CD4-positive, alpha-beta T cell treated with Interleukin-17A for 4 hours (primary cell): ENCODE measurements around the gene KMT2C.
"Not testable (repeated sequence)": the region's sequence is repeated elsewhere in the genome, so short reads cannot be mapped to it uniquely, and the experiment has no call there.

Experiments
- DNase-seq: peaks from one replicate; pipeline ENCODE4 v3.0.0-alpha.2; 2020; ENCODE audit warnings: mixed read lengths

Gene KMT2C

DNA sequence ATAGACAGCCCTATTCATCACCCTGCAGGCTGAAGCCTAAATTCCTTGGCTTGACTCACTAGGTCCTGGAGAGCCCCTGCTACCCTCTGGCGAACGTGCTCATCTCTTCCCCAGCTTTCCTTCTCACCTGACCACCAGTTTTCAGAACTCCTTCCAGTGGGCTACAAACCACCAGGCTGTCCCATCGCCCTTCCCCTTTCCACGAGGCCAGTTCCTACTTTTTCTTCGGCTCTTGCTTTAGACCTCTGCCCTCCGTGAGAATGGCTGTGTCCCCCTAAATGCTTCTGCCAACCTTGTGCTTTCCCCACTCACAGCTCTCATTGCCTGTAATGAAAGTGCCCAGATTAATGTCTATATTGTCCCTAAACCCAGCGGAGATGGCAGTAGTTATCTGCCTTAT, 5.4 kb upstream of the KMT2C start:
- DNase-seq = not testable (repeated sequence)

DNA sequence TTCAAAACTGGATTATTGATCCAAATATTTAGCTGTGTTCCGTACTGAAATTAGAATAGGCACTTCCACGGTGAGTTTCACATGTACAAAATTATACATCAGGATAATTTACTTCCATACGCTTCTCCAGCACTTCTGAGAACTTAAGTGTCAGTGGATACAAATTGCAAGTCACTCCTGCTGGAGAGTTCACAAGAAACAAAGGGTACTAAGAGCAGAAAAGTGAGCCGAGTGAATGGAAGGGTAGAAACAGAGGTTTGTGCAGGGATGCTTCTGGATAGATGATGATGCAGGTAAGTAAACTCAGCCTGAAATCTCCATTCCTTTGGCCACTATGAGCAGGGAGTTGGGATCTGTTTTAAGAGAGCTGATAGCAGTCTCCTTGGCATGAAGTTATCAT, 2.2 kb upstream of the KMT2C start:
- DNase-seq = not testable (repeated sequence)

DNA sequence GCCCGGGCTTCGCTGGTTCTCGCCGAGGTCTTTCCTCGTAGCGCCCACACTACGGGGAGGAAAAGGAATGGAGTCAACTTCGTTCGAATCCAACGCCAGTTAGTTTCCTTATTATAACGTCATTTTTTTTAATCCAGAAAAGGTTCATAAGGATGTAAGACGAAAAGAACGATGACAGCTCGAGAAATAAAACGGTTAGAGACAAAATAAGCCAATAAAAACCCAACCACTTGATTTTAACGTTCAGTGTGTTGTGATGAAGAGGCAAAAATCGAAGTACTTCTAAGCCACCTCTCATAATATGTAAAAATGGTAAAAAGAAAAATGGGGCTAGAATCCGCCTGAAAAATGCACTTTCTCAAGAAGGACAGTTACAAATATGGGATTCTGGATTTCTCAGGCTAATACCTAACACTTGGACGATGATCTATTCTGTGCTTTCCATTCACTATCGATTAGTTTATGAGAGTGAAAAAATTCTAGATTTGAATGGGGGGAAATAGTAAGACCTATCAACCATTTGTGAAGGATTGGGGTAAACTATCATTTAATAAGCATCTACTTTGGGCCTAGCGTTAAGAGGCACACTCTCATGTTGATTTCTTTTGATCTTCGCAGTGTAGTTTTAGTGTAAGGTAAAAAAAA, 1.2 kb upstream of the KMT2C start:
- DNase-seq = not testable (repeated sequence)

DNA sequence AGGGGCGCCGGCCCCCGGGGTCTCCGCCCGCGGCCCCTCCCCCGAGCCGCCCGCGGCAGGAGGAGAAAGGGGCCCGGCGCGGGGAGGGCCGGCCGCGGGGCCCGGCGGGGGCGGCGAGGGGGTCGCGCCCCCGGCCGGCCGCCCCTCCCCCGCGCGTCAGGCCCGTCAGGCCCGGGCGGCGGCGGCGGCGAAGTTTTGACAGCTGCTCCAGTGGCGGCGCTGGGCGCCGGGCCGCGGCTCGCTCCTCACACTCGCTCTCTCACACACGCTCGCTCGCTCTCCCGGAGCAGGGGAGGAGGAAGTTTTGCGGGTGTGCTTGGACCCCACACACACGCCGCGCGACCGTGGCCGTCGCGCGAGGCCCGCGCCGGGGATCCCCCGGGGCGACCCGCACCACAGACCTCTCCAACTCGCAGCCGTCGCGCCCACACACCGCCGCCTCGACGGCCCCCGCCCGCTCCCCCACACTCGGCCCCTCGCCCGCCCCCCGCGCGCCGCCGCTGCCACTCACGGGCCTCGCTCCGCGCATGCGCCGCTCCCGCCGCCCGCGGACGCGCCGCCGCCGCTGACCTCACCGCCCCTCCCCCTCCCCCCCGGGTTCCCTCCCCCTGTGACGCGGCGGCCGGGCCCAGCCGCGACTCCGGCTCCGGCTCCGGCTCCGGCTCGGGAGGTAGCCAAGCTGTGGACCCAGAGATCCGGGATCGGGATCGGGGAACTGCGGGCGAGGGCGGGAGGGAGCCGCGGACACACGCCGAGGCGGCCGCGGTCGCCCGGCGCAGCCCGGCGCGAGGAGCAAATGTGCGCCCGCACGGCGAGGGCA, 518 bp upstream of the KMT2C start:
- peak; percentile 94 for DNase-seq

DNA sequence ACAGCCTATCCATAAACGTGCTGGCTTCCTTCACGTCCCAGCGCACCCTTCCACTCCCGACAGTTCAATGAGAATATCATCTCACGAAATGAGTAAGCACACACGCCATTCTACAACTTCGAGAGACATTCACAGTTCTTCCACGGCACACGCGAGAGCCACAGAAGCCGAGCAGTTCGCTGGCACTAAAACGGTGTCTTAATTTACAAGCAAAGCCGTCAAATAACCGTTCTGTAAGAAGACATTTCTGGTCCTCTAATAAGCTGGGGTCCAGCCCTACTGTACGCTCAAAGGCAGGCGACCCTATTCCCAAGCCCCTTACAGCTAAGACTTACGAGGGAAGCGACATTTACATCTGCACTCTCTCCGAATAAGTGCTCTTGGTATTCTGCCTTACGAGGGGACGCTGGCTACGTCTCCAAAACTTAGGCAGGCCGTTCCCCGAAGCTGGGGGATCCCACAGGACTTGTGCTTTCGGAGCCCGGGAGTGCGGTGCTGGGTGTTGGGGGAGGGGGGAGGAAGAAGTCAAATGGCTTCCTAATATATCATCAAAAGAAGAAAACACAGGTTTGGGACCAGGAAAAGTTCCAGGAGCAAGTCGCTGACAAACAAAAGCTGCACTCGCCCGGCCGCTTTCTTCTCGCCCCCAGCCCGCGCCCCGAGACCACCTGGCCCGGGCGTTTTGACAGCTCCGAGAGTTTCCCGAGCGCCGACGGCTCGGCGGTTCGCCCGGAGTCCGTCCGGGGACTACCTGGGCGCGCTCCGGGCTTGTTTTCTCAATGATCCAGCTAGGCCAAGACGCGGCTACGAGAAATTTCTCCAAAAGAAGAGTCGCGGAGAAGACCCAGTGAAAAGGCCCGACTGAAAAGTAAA, 1.1 kb downstream of the KMT2C start:
- peak; percentile 46 for DNase-seq

DNA sequence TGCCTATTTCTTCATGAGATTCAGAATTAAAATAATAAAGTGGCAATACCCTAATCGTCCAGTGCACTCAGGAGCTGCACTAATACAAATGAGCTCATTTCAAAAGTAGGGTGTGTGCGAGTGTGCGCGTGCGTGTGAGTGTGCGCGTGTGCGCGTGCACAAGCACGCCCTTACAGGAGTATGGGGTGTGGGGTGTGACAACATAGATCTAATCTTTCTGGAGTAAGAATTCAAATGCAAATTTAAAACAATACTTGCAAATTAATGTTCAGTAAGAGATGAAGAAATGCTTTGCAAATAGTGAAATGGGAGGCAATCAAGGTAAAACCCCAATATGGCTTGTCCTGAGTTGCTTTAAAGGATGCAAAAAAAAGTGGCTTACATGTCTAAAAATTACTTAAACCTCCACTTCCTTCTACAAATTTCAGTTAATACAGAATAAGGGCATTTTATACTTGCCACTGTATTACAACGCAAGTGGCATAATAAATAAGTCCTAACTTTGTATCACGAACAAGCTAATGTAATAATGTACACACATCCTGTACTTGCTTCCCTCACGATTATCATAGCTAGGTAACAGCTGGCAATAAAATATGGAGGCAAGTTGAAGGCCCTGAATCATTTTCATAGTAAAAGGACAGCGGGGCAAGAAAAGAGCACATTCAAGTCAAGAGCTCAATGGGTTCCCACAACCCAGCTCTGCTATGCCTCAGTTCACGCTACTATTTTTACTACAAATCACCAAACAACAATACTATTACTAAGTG, 1.9 kb downstream of the KMT2C start:
- DNase-seq = peak; percentile 71

DNA sequence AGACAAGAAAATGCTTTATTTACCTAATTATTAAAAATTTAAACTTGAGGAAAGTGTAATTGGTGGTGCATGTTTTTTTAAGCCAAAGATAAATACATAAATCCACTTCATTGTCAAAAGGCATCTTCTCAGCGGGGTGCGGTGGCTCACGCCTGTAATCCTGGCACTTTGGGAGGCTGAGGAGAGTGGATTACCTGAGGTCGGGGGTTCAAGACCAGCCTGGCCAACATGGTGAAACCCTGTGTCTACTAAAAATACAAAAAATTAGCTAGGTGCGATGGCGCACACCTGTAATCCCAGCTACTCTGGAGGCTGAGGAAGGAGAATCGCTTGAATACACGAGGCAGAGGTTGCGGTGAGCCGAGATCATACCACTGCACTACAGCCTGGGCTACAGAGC, 3.1 kb downstream of the KMT2C start:
- not testable (repeated sequence) for DNase-seq

DNA sequence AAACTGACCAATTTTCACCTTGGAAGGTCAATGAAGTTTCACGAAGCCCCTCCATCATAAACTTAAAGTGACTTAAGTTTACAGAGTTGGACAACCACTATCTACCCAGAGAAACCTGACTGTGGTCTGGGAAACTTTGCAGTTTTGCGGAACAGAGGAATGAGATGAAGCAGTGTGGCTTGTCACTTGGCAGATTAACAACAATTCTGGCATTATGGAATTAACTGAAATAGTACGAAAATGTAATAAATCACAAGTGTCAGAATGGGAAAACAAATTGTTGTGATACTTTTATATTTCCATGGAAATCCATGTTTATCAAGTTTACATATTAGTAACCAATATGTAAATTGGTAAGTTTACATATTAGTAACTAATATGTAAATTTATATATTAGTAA, 4.9 kb downstream of the KMT2C start:
- no peak for DNase-seq

DNA sequence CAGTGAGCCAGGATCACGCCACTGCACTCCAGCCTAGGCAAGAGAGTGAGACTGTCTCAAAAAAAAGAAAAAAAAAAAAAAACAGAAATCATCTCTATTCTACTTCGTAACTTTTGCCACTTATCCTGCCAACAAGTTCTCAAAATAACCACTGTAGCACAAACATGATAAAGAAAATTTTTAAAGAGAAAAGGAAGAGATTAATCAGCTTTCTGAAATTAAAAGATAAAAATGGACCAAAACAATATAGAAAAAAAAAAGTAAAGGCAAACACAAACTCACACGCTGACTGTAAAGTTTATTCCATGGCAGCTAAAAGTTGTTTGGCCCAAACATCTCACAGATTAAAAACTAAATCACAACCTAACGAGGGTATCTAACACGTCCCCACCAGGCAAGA, 5.7 kb downstream of the KMT2C start:
- DNase-seq = not testable (repeated sequence)

DNA sequence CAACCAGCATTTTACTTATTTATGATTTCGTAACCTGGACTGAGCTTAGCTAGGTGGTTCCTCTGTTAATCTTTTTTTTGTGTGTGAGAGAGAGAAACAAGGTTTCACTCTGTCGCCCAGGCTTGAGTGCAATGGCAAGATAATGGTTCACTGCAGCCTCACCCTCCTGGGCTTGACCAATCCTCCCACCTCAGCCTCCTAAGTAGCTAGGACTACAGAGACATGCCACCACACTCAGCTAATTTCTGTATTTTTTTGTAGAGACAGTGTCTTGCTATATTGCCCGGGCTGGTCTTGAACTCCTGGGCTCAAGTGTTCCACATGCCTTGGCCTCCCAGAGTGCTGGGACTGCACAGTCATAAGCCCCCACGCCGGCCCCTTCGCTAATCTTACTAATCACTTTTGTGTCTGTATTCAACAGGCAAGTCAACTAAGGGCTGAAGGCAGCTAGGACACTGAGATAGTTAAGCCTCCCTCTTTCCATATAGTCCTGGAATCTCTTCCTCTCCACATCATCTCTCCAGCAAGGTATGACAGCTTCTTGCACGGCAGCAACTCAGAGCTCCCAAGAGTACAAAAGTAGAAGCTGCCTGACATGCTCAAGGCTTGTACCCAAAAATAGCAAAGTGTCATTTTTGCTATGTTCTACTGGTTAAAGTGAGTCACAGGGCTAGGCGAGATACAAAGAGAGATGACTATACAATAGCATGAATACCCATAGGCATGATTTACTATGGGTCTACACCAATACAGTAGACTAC, 11.3 kb downstream of the KMT2C start:
- no peak for DNase-seq

DNA sequence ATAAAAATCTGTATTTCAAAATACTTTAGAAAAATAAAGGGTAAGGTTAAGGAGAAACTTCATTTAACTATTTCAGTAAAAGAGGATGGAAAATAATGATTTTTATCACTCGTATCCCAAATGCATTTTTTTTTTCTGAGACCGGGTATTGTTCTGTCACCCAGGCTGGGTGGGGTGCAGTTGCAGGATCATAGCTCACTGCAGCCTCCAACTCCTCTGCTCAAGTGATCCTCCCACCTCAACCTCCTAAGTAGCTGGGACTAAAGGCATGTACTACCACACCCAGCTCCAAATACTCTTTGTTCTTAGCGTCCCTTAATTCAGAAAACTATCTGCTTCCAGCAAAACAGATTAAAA, 11.8 kb downstream of the KMT2C start:
- no peak for DNase-seq

DNA sequence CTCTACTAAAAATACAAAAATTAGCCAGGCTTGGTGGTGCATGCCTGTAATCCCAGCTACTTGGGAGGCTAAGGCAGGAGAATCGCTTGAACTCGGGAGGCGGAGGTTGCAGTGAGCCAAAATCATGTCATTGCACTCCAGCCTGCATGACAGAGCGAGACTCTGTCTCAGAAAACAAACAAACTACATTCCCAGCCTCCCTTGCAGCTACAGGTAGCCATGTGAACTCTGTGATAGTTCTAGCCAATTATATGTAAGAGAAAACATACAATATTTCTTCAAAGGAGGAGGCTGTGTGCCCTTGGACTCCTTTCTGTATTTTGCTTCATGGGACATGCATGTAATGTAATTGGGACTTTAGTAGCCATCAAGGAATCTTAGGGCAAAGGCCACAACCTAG, 12.6 kb downstream of the KMT2C start:
- not testable (repeated sequence) for DNase-seq

DNA sequence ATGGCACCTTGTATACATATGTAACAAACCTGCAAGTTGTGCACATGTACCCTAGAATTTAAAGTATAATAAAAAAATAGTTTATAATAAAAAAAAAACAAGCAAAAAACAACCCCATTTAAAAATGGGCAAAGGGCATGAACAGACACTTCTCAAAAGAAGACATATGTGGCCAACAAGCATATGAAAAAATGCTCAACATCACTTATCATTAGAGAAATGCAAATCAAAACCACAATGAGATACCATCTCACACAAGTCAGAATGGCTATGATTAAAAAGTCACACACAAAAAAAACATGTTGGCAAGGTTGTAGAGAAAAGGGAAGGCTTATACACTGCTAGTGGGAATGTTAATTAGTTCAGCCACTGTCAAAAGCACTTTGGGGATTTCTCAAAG, 14.9 kb downstream of the KMT2C start:
- DNase-seq = not testable (repeated sequence)

DNA sequence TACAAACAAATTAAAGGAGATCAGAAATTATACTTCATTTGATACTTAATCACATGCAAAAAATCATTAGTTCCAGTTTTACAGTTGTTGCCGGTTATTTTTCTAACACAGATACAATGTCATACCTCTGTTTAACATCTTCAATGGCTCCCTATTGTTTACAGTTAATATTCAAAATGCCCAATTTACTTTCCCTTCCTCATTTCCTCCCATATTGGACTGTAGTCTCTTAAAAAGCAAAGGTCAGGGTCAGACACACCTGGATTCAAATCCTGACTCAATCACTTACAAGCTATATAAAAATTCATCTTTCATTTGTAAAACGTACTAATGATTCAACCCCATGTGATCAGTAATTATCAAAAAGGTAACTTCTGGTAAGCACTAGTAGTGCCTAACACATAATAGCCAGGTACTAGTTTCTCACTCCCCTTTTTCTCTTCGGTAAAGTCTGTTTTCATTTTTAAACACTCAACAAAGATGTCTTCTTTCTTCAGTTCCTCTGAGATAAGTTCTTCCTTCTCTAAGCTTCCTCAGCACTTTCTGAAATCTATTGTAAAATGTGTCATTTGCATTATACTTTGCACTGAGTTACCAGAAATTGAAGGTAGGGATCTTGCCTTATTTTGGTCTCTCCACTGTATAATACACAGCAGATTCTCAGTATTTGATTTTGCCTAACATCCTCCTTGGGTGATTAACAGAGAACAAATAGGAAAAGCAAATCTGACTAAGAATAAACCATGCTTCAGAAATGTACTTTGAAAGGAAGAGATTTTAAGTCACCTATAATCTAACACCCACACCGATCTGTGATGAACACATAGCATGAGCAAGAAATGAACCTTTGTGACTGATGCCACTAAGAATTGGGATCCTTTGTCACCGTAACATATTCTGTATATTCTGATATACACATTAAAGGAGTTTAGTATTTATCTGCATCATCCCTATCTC, 16.1 kb downstream of the KMT2C start:
- DNase-seq = no peak

DNA sequence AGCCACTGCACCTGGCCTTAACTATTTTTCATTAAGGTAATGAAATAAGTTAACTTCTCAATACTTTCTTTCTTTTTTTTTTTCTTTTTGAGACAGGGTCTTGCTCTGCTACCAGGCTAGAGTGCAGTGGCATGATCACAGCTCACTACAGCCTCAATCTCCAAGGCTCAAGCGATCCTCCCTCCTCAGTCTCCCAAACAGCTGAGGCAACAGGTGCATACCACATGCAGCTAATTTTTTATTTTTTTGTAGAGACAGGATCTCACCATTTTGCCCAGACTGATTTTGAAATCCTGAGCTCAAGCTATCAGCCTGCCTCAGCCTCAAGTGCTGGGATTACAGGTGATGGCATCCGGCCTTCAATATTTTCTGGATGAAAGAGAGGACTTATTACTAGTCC, 21.0 kb downstream of the KMT2C start:
- DNase-seq = no peak

DNA sequence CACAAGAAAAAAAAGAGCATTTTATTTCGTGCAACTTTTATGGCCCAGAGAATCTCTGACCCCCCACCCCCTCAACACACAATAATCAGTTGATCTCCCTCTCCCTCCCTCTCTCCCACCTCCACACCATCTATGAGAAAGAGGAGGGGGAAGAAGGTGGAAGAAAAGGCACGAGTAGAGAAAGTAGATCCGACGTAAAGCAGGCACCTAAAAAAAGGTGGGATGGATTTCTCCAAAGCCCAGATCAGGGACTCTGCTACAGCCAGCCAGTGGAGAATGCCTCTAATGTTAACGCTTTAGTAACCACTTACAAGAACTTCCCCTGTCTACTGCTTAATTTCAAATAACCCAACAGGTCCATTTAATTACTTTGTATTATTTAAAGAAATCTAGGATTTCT, 24.4 kb downstream of the KMT2C start:
- DNase-seq = no peak

DNA sequence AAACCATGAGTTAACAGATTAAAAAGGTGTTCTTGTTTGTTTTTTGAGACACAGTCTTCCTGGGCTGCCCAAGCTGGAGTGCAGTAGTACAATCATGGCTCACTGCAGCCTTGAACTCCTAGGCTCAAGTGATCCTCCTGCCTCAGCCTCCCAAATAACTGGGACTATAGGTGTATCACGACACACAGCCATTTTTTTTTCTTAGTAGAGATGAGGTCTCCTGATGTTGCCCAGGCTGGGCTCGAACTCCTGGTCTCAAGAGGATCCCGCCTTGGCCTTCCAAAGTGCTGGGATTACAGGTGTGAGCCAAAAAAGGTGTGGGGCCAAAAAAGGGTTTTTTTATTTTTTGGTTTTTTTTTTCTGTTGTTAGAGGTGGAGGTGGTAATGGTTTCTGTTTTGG, 29.3 kb downstream of the KMT2C start:
- no peak for DNase-seq

DNA sequence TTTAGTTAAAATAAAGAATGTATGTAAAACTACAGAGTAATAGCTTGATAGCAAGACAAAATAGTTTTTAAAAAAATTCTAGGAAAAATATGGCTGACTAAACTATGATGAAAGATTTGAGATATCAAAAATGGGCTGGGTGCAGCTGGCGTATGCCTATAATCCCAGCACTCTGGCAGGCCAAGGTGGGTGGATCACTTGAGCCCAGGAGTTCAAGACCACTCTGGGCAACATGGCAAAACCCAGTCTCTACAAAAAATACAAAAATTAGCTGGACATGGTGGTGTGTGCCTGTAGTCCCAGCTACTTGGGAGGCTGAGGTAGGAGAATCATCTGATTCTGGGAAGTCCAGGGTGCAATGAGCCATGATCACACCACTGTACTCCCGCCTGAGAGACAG, 29.8 kb downstream of the KMT2C start:
- DNase-seq = not testable (repeated sequence)

DNA sequence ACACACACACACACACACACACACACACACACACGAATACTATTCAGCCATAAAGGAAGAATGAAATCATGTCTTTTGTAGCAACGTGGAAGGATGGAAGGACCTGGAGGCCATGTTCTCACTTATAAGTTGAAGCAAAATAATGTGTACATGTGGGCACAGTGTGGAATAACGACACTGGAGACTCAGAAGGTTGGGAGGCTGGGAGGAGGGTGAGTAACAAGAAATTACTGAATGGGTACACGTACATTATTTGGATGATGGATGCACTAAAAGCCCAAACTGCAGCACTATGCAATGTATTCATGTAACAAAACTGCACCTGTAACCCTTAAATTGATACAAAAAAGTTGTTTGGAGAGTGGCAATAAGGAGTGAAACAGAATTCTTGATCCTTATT, 32.1 kb downstream of the KMT2C start:
- DNase-seq = no peak

DNA sequence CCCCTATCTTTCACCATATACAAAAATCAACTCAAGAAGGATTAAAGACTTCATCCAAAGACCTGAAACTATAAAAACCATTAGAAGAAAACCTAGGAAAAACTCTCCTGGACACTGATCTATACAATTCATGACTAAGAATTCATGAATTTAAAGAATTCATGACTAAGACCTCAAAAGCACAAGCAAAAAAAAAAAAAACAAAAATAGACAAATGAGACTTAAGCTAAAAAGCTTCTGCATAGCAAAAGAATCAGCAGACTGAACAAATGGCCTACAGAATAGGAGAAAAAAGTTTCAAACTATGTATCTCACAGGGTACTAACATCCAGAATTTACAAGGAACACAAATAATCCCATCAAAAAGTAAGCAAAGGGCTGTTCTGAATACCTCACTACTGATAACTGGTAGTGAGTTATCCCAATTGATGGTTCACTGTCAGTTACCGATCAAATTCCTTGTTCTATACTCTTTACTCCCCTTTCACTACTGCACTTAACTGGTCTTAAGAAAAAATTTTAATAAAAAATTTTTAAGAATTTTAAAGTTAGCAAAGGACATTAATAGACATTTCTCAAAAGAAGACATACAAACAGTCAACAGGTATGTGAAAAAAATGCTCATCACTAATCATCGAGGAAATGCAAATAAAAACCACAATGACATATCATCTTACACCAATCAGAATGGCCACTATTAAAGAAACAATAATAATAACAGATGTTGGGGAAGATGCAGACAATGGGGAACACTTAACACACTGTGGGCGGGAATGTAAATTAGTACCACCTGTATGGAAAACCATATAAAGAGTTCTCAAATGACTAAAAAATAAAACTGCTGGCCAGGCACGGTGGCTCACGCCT, 33.2 kb downstream of the KMT2C start:
- no peak for DNase-seq
